NCI-H2081 (cell line): ENCODE measurements around the gene DENND1A.

Source experiments
- DNase-seq, 2 experiments: peaks; one replicate each; lab custom pipeline; 2025; lab: John Stamatoyannopoulos, UW

The DENND1A gene

DNA sequence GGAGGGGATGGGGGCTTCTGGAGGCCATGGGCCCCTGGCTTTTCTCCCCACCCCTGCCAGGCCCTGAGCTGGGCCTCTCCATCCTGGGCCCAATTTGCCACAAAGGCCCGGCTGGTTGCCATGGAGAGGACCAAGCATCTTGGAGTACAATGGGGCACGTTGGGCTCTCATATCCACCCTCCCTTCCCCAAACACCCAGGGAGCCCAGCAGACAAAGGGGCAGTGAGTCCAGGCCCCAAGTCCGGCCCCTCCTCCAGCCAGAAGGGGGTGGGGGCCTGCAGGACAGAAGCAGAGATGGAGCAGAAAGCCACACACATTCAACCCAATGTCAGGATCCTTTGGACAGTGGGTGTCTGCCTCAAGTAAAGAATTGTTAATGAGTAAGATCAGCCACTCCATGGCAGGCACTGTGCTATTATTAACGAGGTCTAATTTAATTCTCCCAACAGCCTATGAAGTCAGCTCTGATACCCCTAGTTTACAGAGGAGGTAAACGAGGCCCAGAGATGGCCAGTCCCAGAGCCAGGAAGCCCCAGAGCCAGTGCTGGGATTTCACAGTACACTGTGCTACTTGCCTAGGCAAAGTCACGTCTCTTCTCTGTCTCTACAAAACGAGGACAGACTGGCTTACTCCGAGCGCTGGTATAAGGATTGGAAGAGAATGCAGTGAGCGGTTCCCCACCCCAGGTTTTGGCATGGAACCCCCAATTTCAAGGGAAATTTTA lies 571.6 kb downstream of the DENND1A start:
- DNase-seq: no peak

GRCh38 chr9:123357743-123358059 lies 572.2 kb downstream of the DENND1A start:
- no peak for DNase-seq

DNA sequence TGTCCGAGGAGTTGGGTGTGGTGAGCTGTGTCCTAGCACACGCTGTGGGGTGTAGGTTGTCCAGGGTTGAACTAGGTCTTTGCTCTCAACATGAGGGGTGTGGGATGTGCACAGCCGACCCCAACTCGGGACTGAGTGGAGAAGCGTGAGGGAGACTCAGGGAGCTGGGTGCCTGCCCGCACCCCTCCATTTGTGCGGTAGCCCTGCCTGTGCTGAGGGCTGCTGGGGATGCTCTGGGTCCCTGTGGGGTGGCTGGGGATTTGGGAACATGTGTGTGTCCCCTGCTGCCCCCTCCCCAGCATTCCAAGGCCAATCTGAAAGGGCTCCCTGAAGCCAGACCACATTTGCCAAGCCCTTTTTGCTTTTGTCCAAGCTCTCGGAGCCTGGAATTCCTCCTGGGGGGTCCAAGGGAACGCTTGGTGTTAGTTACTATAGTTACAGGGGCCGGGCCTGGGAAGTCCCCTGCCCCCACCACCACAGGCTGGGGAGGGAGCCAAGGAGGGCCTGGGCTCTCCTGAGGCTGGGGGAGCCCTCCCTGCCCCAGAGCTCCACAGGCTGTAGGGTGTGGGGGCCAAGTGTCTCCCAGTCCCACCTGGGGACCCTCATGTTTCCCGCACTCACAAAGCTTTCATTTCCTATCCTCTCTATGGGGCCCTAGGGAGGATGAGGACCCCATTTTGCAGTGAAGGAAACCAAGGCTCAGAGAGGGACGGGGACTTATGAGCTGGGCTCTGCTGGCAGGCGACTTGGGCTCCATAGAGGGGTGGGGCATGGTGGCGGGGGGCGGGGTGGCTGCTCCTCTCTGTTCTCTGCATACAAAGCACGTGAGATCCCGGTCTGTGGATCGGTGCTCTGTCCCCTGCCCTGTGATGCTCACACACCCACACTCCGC lies 572.8 kb downstream of the DENND1A start:
- DNase-seq: no peak

DNA sequence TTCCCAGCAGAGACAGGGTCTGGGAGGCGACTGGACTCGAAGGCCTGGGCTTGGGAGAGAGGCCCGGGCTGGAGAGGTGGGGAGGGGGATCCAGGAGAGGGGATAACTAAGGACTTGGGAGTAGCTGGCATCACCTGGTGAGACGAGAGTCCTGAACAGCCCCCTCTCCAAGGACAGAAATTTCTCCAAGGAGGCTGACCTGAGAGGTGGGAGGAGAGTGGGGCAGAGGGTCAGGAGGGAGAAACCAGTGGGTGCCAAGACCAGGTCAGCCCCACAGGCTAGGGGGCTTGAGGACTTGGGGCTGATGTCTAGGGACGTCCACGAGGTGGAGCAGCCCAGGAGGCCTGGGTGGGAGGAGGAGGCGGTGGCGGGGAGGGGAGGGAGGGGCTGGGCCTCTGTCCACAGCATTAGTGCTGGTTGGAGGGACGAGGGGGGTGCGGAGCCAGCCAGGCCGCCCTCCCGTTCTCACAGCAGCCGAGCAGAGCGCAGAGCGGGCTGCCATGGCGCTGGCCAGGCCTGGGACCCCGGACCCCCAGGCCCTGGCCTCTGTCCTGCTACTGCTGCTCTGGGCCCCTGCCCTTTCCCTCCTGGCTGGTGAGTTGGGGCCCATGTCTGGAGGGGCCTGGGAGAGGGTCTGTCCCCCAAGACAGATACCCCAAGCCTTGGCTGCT lies 574.0 kb downstream of the DENND1A start, which contains the start of gene CRB2:
Gene CRB2 (plus strand): TSS at position 437 of the 671 bp plus-strand sequence. CDS start 64 bp downstream, at position 501.
- DNase-seq: no peak

- DNase-seq: no peak
These were observed 575.0 kb downstream of the DENND1A start for GRCh38 chr9:123354806-123355508.

DNA sequence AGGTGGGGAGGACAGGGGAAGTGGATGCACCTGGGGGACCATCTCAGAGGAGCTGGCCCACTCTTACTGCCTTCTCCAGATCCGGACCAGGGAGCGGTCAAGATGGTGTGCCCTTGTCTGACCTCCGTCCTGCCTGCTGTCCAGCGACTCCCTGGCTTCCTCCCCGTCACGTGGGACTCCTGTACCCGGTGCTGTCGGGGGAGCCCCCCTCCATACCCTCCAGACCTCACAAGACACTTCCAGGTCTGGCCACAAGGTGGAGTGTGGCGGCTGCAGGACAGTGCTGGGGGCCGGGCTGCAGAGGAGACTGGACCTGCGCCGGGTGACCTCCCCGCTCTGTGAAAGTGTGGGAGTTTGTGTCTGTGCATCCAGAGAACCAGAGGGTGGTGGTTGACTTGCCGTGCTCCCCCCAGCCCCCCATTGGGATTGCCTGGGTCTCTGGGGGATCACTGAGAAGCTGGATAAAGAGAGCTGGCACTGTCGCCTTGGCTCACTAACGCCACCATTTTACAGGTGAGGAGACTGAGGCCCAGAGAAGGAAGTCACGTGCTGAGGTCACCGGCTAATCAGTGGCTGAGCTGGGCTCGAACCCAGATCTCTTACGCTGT lies 575.8 kb downstream of the DENND1A start:
- peak; percentile 40 to 61 for DNase-seq

DNA sequence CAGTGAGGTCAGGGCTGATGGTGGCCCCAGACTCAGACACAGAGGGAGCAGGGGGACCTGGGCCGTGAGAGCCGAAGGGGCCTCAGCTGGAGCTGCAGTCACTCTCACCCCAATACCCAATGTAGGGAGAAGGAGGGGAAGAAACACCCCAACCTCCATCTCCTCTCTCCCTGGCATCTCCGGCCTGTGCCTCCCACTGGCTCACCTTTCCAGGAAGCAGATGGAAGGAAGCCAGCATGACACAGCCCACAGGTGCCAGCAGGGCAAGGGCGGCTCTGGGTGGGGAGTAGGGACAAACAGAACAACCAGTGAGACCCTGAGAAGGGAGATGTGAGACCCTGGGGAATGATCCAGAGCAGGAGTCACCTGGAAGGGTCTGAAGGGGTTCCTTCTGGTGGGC lies 576.9 kb downstream of the DENND1A start:
- no peak for DNase-seq

DNA sequence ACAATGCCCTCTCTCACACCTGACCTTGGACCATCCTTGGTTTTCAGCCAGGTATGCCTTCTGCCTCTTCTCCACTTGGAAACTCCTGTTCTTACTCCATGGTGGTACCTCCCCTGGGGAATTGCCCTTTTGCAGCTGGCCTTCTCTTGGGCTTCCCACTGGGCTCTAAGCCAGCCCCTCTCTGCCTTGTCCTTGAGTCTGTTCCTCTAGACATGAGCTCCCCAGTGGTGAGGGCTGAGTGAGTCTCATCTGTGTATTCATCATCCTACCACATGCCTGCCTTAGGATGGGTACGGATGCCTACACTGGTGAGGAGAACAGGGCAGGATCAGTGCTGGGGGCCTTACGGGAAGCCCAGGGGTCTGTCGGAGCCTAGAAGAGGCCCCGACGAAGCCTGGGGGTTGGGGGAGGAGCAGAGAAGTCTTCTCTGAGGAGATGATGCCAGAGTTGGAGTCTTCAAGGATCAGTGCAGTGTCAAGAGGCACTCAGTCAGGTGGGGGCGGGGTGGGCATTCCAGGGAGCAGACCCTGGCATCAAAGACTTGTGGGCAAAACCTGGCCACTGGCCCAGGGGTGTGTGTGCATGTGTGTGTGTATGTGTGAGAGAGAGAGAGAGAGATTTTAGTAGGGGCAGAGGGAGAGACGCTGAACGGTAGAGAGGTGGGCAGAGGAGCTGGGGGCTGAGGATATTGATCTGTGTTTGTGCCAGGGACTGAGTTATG lies 579.2 kb downstream of the DENND1A start:
- DNase-seq: no peak

DNA sequence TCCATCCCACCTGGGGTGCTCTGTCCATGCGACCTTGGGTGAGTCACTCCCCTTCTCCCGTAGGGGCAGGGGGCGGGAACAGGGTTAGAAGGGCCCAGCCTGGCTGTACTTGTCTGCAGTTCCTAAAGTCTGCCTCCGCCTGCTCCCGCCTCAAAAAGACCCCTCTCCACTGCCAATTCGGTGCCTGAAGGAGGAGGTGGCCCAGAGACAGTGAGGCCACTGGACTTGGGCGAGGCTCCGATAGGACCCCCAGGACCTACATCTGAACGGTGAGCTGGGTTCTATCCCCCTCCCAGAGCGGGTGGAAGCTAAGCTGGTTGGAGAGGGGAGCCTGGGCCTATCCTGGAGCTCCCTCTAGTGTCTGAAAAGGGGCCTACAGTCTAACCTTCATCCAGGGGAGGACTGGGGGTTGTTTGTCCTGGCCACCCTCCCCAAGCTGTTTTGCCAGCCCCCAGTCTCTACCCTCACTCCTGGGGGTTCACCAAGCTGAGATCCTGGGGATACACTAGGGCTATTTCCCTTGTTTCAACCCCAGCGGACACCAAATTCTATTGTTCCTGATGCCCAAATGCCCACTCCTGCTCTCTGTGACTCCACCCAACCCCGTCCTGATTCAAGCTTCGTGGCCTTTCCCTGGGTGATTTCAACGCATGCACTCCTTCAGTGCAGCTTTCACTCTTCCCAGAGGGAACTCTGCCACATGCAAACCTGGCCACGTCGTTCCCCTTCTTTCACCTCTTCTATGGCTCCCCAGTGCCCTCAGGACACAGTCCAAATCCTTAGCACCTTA lies 580.0 kb downstream of the DENND1A start:
- peak; percentile 52 to 61 for DNase-seq

DNA sequence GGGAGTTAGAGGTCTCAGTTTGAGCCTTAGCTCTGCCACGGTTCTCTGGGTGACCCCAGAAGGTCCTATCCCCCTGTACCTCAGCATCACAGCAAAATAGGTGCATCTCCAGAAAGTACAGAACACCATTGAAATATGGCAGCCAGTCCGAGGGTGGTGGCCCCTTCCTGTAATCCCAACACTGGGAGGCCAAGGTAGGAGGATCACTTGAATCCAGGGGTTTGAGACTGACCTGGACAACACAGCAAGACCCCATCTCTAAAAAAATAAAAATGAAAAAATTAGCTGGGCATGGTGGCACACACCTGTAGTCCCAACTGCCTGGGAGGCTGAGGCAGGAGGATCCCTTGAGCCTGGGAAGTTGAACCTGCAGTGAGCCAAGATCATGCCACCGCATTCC lies 580.9 kb downstream of the DENND1A start:
- no peak for DNase-seq

DNA sequence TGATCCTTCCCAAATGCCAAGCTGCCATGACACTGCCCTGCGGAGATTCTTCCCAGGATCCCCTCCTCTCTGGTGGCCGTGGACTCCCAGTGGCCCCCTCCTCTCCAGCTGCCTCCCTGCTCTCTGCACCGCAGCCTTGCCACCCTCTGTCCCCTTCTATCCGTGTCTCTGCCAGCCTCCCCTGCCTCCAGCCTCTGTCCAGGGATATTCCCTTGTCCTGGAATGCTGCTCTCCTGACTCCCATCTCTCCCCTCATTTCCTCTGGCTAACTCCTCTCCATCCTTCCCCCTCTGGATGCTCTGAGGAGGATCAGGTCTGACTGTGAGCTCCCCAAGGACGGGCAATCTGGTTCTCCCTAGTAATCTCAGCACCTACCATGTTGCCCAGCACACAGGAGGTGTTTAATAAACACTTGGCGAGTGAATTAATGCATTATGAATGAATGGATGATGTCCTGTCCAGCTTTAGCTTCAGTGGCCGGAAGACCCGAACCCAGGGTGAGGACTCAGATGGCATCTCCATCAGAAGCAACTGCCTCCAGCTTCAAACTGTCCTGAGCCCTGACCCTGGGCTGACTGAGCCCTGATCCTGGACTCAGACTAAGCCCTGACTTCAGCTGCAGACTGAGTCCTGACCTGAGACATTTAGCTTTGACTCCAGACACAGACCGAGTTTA lies 581.5 kb downstream of the DENND1A start:
- DNase-seq: no peak

DNA sequence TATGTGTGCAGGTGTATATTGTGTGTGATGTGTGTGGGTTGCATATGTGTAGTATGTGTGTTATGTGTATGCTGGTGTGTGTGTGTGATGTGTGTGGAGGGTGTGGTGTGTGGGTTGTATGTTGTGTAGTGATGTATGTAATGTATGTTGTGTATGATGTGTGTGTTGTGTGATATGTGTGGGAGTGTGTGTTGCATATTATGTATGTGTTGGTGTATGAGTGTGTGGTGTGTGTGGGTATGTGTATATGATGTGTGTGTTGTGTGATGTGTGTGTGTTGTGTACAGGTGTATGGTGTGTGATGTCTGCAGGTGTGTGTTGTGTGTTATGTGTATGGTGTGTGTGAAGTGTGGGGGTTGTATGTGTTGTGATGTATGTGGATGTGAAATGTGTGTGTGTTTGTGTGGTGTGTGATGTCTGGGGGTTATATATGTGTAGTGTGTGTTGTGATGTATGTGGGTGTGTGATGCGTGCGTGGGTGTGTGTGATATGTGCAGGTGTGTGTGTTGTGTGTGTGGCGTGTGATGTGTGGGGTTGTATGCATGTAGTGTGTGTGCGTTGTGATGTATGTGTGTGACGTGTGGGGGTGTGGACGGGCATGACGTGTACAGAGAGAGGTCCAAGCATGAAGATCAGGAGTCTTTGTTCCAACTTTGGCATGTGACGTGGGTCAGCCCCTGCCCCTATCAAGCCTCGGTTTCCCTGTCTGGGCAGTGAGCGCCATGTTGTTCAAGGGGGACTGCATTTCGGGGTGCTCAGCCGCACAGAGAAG lies 582.5 kb downstream of the DENND1A start:
- no peak for DNase-seq

- no peak for DNase-seq
These were observed 583.1 kb downstream of the DENND1A start for GRCh38 chr9:123346826-123347225.

- DNase-seq: no peak
These were observed 583.9 kb downstream of the DENND1A start for GRCh38 chr9:123346026-123346425.

GRCh38 chr9:123345567-123345955 lies 584.4 kb downstream of the DENND1A start:
- DNase-seq: no peak

DNA sequence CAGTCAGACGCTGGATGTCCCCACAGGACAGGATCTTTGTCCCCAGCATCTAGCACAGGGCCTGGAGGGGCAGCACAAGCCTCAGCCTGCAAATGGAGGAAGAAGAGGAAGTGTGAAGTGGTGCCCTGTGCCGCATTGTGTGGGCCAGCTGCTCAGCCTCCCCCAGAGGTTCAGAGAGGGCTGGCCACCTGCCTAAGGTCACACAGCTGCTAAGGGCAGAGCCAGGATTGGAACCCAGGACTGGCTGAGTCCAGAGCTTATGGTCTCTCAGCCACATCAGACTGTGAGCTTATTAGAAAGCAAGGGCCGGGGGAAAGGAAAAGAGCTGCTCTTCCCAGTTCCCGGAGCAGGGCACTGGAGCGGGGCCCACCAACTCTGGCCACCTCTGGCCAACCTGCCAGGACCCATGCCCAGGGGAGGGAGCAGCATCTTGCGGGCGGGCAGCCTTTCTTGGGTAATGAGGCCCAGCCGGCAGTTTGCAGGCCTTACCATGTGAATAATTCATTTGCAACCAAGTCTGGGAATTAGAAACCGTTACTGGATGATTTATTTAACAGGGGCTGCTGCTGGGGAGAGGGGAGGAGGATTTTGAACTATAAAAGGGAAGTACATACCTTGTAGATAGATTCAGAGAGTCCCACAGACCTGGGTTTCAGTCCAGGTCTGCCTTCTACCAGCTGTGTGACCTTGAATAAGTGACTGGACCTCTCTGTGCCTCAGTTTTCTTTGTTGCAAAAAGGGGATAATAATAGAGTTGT lies 585.6 kb downstream of the DENND1A start:
- DNase-seq: no peak

DNA sequence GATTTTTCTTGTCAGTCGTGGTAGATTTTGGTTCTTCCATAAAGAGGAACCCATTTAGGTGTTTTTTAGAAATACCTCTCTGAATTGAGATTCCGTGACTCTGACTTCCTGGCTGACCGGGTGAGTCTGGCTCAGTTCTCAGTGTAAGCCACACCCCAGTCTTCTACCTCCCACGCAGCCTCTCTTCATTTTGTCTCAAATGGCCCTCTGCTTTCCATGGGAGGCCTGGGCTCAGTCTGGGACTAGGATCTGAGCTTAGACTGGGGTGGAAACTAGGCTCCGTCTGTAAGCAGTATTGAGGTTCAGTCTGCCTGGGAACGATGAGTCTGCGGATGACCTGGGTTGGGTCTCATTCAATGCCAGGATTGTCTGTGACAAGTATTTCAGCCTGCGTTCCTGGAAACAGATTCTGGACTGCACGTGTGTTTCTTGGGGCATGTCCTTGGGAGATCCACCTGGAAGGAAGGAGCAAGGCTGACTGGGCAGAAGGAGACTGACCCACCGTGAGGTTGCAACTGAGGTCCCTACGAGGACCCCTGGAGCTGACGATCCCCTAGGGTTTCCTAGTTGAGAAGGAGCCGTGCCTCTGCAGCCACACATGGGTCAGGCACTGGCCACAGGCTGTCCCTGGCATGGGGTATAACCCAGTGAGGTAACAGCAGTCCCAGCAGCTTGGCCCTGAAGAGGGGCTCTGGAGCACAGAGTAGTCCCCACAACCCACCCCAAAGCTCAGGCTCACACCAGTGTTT lies 586.3 kb downstream of the DENND1A start:
- DNase-seq: no peak
